ENCODE measurements around the gene PPWD1. TPM values are rescaled to one million over a fixed set of nuclear protein-coding genes. Genes with fewer than 3 reads are reported as not detected.
"Not testable (repeated sequence)": the region's sequence is repeated elsewhere in the genome, so short reads cannot be mapped to it uniquely, and the experiment has no call there.

The PPWD1 gene
- 10 to 100 TPM; 64.0 to 90.9 (median 77.8) TPM for polyA plus RNA-seq (ENCODE audit: insufficient read length in 4 of 4)

- DNase-seq (ENCODE audit: low read depth in 4 of 4, low spot score in 3 of 4): peak; percentile 87 to 92 (median 89)
Observed at GRCh38 chr5:65562731-65563701, at the start of gene PPWD1, which contains the start of gene CENPK. TSS of gene PPWD1 (plus strand) at chr5:65563296. CDS start at chr5:65563311, 15 bp downstream. TSS of gene CENPK (minus strand) at chr5:65563168. CDS start at chr5:65554907, 8,261 bp downstream.

- no peak for DNase-seq (ENCODE audit: low read depth in 4 of 4, low spot score in 3 of 4)
Observed at GRCh38 chr5:65525726-65526125, 37.4 kb upstream of the PPWD1 start.

- no peak for DNase-seq (ENCODE audit: low read depth in 4 of 4, low spot score in 3 of 4)
Observed at GRCh38 chr5:65530904-65531303, 32.2 kb upstream of the PPWD1 start.

- DNase-seq (ENCODE audit: low read depth in 4 of 4, low spot score in 3 of 4): no peak
Observed at GRCh38 chr5:65535529-65535987, 27.5 kb upstream of the PPWD1 start.

GRCh38 chr5:65539827-65540226 is 23.3 kb upstream of the PPWD1 start:
- no peak for DNase-seq (ENCODE audit: low read depth in 4 of 4, low spot score in 3 of 4)

GRCh38 chr5:65544473-65544872 is 18.6 kb upstream of the PPWD1 start:
- DNase-seq (ENCODE audit: low read depth in 4 of 4, low spot score in 3 of 4): no peak

GRCh38 chr5:65546141-65546540 is 17.0 kb upstream of the PPWD1 start:
- DNase-seq (ENCODE audit: low read depth in 4 of 4, low spot score in 3 of 4): no peak

- no peak for DNase-seq (ENCODE audit: low read depth in 4 of 4, low spot score in 3 of 4)
Observed at GRCh38 chr5:65548281-65548680, 14.8 kb upstream of the PPWD1 start.

- DNase-seq (ENCODE audit: low read depth in 4 of 4, low spot score in 3 of 4): no peak
Observed at GRCh38 chr5:65553941-65554340, 9.2 kb upstream of the PPWD1 start.

GRCh38 chr5:65555287-65555686 is 7.8 kb upstream of the PPWD1 start:
- DNase-seq (ENCODE audit: low read depth in 4 of 4, low spot score in 3 of 4): no peak

GRCh38 chr5:65556181-65556580 is 6.9 kb upstream of the PPWD1 start:
- no peak for DNase-seq (ENCODE audit: low read depth in 4 of 4, low spot score in 3 of 4)

GRCh38 chr5:65556718-65557117 is 6.4 kb upstream of the PPWD1 start:
- no peak for DNase-seq (ENCODE audit: low read depth in 4 of 4, low spot score in 3 of 4)

GRCh38 chr5:65563777-65564176 is 681 bp downstream of the PPWD1 start:
- no peak for DNase-seq (ENCODE audit: low read depth in 4 of 4, low spot score in 3 of 4)

GRCh38 chr5:65566505-65566904 is 3.4 kb downstream of the PPWD1 start:
- no peak for DNase-seq (ENCODE audit: low read depth in 4 of 4, low spot score in 3 of 4)

- no peak for DNase-seq (ENCODE audit: low read depth in 4 of 4, low spot score in 3 of 4)
Observed at GRCh38 chr5:65570598-65571226, 7.6 kb downstream of the PPWD1 start.

- no peak for DNase-seq (ENCODE audit: low read depth in 4 of 4, low spot score in 3 of 4)
Observed at GRCh38 chr5:65577141-65577540, 14.0 kb downstream of the PPWD1 start.

GRCh38 chr5:65588694-65589093 is 25.6 kb downstream of the PPWD1 start:
- DNase-seq (ENCODE audit: low read depth in 4 of 4, low spot score in 3 of 4): no peak

GRCh38 chr5:65601761-65602160 is 38.7 kb downstream of the PPWD1 start:
- DNase-seq (ENCODE audit: low read depth in 4 of 4, low spot score in 3 of 4): not testable (repeated sequence)

GRCh38 chr5:65611524-65611923 is 48.4 kb downstream of the PPWD1 start:
- DNase-seq (ENCODE audit: low read depth in 4 of 4, low spot score in 3 of 4): peak in 2 of 4 donors; percentile 35 to 40

GRCh38 chr5:65612298-65612907 is 49.3 kb downstream of the PPWD1 start:
- DNase-seq (ENCODE audit: low read depth in 4 of 4, low spot score in 3 of 4): no peak

GRCh38 chr5:65620021-65620420 is 56.9 kb downstream of the PPWD1 start:
- no peak for DNase-seq (ENCODE audit: low read depth in 4 of 4, low spot score in 3 of 4)
